ENCODE data around the gene PRKN. TPM values are rescaled to one million over a fixed set of nuclear protein-coding genes. Genes with fewer than 3 reads are reported as not detected.

PRKN gene
- total and polyA plus RNA-seq, 9 of the 15 experiments (the other 6 are each of a cell fraction or from before 2014, with no cell fraction given), result 0.03 to 0.96 (median 0.15) TPM; not detected in 2

DNA sequence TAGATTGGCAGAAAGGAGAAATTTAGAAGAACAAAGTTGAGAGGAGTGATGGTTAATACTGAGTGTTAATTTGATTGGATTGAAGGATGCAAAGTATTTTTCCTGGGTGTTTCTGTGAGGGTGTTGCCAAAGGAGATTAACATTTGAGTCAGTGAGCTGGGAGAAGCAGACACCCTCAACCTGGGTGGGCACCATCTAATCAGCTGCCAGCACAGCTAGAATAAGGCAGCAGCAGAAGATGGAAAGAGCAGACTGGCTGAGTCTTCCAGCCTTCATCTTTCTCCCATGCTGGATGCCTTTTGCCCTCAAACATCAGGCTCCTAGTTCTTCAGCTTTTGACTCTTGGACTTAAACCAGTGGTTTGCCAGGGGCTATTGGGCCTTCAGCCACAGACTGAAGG, 1016.1 kb downstream of the PRKN start:
- Histone ChIP-seq H3K4me1 (replicated peaks in 1 of 2; ENCODE audit: control insufficient read depth in 2 of 2, insufficient read depth in 2 of 2, low read length in 2 of 2) (no peaks in the 10 kb centered on the region), H3K79me2 (ENCODE audit: control insufficient read depth, insufficient read depth, low read length) (no peaks in the 10 kb centered on the region), H3K4me2 (ENCODE audit: insufficient read depth, low read length) (no peak overlapping the region), H3K9ac (ENCODE audit: insufficient read depth in 1 of 2, low read depth in 2 of 2, low read length in 2 of 2) (no peak overlapping the region), H3K9me1 (ENCODE audit: control insufficient read depth, insufficient read depth, low read length) (no peaks in the 10 kb centered on the region), H3K36me3 (ENCODE audit: control insufficient read depth, insufficient read depth, low read length) (no peaks in the 10 kb centered on the region), H3K9me3 (replicated peaks; ENCODE audit: control insufficient read depth, insufficient read depth, low read depth, low read length) (no peaks in the 10 kb centered on the region), H4K20me1 (replicated peaks; ENCODE audit: control insufficient read depth, insufficient read depth, low read length) (no peaks in the 10 kb centered on the region), H3K27ac (ENCODE audit: extremely low read depth, low read depth, low read length) (no peak overlapping the region), H2AFZ (ENCODE audit: low read depth, low read length) (no peak overlapping the region), H3K27me3 (ENCODE audit: control insufficient read depth in 2 of 2, insufficient read depth in 2 of 2, low read length in 2 of 2) (peaks cover 2 to 6% of the 10 kb centered on the region in 2 experiments; a peak in 3 of 5 replicates), H3K4me3 (no peak overlapping the region)
- no peak for TF ChIP-seq OTX1 (CRISPR knock-in tag; IDR thresholded peaks at IDR 0.05)
- TF ChIP-seq ZNF124 (CRISPR knock-in tag; IDR thresholded peaks at IDR 0.05), result no peak
- TF ChIP-seq ZNF217 (CRISPR knock-in tag; IDR thresholded peaks at IDR 0.05), result no peak
- in situ Hi-C loops (cut with MboI) (no loop called here), intact Hi-C loops (cut with micrococcal nuclease) (no loop called here)
- DNase-seq (ENCODE audit: extremely low read depth in 1 of 4, low spot score in 3 of 4) (no peak), ATAC-seq (no peak), FAIRE-seq (no peak)
- POLR2A ChIA-PET, result no interaction called here
- no TSS peak for BruUV-seq (replicated peaks)
- CTCF ChIA-PET (ENCODE audit: low intra/inter-chr PET ratio), result no interaction called here

DNA sequence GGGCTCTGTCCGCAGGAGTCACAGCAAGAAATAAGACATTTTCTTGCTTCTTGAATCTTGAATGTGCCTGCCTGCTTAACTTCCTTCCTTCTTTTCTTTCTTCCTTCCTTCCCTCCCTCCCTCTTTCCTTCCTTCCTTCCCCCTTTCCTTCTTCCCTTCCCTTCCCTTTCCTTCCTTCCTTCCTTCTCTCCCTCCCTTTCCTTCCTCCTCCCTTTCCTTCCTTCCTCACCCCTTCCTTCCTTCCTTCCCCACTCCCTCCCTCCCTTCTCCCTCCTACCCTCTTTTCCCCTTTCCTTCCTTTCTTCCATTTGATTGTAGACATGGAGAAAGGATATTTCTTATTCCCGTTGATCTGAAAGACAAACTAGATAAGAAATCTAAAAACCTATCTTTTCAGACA, 1016.9 kb downstream of the PRKN start:
- no peak for FAIRE-seq

More for the DNA sequence above, 1016.9 kb downstream of the PRKN start:
- in situ Hi-C loops (cut with MboI) (no loop called here), intact Hi-C loops (cut with micrococcal nuclease) (no loop called here)
- Histone ChIP-seq H3K9ac (ENCODE audit: insufficient read depth in 1 of 2, low read depth in 2 of 2, low read length in 2 of 2) (no peak overlapping the region), H3K36me3 (ENCODE audit: control insufficient read depth, insufficient read depth, low read length) (no peaks in the 10 kb centered on the region), H3K9me3 (replicated peaks; ENCODE audit: control insufficient read depth, insufficient read depth, low read depth, low read length) (no peaks in the 10 kb centered on the region), H2AFZ (ENCODE audit: low read depth, low read length) (no peak overlapping the region), H3K4me1 (replicated peaks in 1 of 2; ENCODE audit: control insufficient read depth in 2 of 2, insufficient read depth in 2 of 2, low read length in 2 of 2) (no peaks in the 10 kb centered on the region), H3K4me3 (no peak overlapping the region), H4K20me1 (replicated peaks; ENCODE audit: control insufficient read depth, insufficient read depth, low read length) (no peaks in the 10 kb centered on the region), H3K9me1 (ENCODE audit: control insufficient read depth, insufficient read depth, low read length) (no peaks in the 10 kb centered on the region), H3K4me2 (ENCODE audit: insufficient read depth, low read length) (no peak overlapping the region), H3K79me2 (ENCODE audit: control insufficient read depth, insufficient read depth, low read length) (no peaks in the 10 kb centered on the region), H3K27ac (ENCODE audit: extremely low read depth, low read depth, low read length) (no peak overlapping the region), H3K27me3 (ENCODE audit: control insufficient read depth in 2 of 2, insufficient read depth in 2 of 2, low read length in 2 of 2) (peaks cover 2 to 7% of the 10 kb centered on the region in 2 experiments; a peak in 3 of 5 replicates)
- TF ChIP-seq ZNF436 (CRISPR knock-in tag; IDR thresholded peaks at IDR 0.05), result no peak
- no peak for TF ChIP-seq SIRT6 (IDR thresholded peaks at IDR 0.05; ENCODE audit: low read depth, low read length)
- no peak for TF ChIP-seq CEBPB (tag; IDR thresholded peaks at IDR 0.05)
- TF ChIP-seq ZNF668 (CRISPR knock-in tag; IDR thresholded peaks at IDR 0.05), result no peak
- no peak for TF ChIP-seq DDX20 (tag; IDR thresholded peaks at IDR 0.05; ENCODE audit: low read depth)
- no peak for TF ChIP-seq XRCC4 (IDR thresholded peaks at IDR 0.05; ENCODE audit: extremely low read depth, insufficient read depth, insufficient read length)
- no peak for TF ChIP-seq NR1H2 (CRISPR knock-in tag; IDR thresholded peaks at IDR 0.05)
- no peak for TF ChIP-seq TCF7 (IDR thresholded peaks at IDR 0.05; ENCODE audit: borderline replicate concordance)
- ATAC-seq, result no peak
- DNase-seq (ENCODE audit: extremely low read depth in 1 of 4, low spot score in 3 of 4), result no peak
- 0% methylated on average over 2 of the region's 2 CpGs for WGBS (ENCODE audit: insufficient coverage, low coverage, missing lambda C conversion rate)
- POLR2A ChIA-PET, result interaction anchor here (0.6 kb wide), 1 partner anchor 98 kb away, joined by 3 read pairs; no protein-coding TSS in a partner anchor
- BruUV-seq (replicated peaks), result no TSS peak
- CTCF ChIA-PET (ENCODE audit: low intra/inter-chr PET ratio), result no interaction called here
